Activated effector memory CD4-positive, alpha-beta T cell treated with anti-CD3 and anti-CD28 coated beads, Interleukin-2, amount 50 U/mL, for 16 hours (primary cell): Measurements from ENCODE around the gene LRRC4.

Experiments used
- DNase-seq: peaks from one replicate; pipeline ENCODE4 v3.0.0-alpha.2; 2020

LRRC4 gene, protein sequence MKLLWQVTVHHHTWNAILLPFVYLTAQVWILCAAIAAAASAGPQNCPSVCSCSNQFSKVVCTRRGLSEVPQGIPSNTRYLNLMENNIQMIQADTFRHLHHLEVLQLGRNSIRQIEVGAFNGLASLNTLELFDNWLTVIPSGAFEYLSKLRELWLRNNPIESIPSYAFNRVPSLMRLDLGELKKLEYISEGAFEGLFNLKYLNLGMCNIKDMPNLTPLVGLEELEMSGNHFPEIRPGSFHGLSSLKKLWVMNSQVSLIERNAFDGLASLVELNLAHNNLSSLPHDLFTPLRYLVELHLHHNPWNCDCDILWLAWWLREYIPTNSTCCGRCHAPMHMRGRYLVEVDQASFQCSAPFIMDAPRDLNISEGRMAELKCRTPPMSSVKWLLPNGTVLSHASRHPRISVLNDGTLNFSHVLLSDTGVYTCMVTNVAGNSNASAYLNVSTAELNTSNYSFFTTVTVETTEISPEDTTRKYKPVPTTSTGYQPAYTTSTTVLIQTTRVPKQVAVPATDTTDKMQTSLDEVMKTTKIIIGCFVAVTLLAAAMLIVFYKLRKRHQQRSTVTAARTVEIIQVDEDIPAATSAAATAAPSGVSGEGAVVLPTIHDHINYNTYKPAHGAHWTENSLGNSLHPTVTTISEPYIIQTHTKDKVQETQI

GRCh38 chr7:128030654-128031611, at the start of gene LRRC4:
Gene LRRC4 (minus strand): TSS chr7:128031437. CDS start chr7:128030640, 797 bp downstream.
- DNase-seq: peak; percentile 68

DNA sequence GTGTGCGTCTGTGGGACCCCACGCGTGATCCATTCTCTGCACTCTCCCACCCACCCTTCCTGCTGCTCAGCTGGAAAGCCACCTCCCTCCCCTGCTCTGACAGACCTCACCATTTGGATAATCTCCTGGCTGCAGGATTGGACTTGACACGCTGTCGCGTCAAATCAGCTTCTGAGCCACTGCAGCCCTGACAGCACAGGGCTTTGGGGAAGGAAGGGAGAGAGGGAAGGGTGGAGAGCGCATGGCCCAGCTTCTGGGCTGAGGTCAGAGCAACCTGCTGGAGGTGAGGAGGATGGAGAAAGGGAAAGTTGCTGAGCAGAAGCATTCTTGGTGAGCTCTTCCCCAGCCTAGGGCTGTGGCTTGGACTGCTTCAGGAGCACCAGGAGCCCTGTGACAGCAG, 48.9 kb upstream of the LRRC4 start:
- no peak for DNase-seq

GRCh38 chr7:128078309-128078708, 47.1 kb upstream of the LRRC4 start:
- no peak for DNase-seq

DNA sequence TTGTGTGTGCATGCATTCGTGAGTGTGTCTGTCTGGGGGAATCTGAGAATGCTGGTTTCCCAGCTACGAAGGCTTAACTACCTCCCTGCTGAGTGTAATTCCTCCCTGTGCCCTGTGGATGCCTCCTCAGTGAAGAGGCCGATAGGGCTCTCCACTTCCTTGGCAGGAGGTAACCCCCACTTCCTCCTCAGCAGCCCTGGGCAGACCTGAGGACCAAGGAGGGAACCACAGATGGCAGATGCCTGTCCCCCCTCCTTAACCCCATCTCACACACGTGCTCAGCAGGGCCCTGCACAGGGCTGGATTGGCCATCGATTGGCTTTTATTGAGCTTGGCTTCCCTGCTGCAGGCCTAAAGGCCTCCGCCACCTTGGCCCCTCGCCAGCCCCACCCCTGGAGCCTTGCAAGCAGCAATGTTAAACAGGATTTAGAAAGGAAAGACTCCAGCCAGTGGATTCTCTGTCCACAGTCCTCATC, 45.6 kb upstream of the LRRC4 start:
- DNase-seq: no peak

GRCh38 chr7:128076196-128076795, 45.1 kb upstream of the LRRC4 start:
- DNase-seq: no peak

DNA sequence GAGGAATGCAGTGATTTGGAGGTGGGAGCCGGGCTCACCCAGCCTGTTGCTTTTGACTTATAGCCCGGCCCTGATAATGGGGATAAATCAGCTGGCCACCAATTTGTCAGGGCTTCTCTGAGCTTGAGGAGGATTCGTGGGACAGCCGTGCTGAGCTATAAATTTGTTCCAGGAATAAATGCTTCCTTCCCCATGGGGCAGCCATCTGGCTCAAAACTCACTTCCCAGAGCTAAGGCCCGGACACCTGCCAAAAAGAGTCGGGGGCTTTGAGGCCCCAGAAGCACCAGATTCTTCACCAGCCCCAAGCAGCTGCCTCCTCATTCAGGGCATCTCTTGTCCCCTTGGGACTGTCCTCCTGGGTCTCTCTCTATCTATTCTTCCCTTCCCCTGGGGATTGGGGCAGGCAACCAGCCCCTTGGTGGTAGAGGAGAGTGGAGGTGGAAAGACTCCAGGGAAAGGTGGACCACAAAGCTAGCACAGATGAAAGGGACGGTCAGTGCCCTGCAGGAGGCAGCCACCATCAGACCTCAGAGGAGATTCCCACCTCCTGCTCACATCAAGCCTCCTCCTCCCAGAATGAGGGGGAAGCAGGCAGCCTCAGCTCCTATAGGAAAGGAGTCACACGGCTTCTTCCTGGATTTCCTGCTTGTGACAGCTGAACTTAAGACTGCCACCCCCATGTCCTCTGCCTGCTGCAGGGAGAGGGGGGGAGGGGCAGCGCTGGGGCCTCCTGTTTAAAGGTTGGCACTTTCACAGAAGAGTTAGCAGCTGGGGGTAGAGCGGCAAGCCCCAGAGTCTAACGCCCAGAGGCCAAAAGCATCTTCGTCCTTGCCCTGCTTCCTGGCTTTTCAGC, 44.2 kb upstream of the LRRC4 start:
- no peak for DNase-seq

- DNase-seq: no peak
These were observed 43.5 kb upstream of the LRRC4 start for GRCh38 chr7:128074736-128075135.

DNA sequence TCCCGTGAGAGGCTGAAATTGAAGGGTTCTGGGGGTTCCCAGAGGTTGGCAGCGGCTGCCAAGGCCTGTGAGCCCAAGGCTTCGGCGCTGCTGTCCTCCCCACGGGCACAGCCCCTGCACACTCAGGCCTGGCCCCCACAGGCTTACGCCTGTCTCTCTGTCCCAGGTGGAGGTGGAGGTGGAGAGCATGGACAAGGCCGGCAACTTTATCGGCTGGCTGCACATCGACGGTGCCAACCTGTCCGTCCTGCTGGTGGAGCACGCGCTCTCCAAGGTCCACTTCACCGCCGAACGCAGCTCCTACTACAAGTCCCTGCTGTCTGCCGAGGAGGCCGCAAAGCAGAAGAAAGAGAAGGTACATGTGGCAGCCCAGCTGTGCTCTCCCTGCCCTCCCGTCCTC, 43.1 kb upstream of the LRRC4 start:
- no peak for DNase-seq

GRCh38 chr7:128073671-128074310, 42.6 kb upstream of the LRRC4 start:
- no peak for DNase-seq

DNA sequence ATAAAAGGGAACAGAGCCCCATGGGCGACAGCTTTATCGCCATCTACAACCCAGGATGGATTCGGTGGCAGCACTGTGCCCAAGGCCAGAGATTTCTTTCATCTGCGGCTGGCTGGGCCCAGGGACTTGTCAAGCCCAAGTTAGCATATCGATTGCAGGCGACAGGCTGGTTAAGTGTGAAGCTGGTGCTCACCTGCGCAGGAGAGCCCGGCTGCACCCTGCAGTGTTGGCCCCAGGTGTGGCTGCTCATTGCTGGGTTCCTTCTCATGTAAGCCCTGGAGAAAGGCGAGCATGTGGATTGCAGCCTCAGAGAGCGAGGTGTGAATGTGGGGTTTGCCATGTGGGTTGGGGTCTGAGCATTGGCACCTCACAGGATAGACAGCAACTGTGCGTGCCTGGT, 40.6 kb upstream of the LRRC4 start:
- no peak for DNase-seq

DNA sequence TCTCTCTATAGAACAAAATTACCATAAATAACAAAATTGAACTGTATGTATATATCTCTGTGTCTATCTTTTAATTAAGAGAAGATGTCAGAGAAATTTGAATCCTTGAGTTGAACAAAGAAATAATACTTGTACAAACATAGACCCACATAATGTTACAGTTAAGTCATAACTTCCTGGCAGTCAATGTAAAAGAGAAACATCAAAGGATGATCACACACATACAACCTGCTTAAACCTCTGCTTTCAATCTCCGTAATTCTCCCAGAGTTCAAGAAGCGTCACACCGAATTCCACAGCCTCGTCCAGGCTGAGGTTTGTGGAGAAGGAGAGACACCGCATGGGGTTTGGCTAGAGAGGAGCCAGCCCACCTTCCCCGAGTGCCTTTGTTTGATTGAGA, 40.1 kb upstream of the LRRC4 start:
- DNase-seq: no peak

DNA sequence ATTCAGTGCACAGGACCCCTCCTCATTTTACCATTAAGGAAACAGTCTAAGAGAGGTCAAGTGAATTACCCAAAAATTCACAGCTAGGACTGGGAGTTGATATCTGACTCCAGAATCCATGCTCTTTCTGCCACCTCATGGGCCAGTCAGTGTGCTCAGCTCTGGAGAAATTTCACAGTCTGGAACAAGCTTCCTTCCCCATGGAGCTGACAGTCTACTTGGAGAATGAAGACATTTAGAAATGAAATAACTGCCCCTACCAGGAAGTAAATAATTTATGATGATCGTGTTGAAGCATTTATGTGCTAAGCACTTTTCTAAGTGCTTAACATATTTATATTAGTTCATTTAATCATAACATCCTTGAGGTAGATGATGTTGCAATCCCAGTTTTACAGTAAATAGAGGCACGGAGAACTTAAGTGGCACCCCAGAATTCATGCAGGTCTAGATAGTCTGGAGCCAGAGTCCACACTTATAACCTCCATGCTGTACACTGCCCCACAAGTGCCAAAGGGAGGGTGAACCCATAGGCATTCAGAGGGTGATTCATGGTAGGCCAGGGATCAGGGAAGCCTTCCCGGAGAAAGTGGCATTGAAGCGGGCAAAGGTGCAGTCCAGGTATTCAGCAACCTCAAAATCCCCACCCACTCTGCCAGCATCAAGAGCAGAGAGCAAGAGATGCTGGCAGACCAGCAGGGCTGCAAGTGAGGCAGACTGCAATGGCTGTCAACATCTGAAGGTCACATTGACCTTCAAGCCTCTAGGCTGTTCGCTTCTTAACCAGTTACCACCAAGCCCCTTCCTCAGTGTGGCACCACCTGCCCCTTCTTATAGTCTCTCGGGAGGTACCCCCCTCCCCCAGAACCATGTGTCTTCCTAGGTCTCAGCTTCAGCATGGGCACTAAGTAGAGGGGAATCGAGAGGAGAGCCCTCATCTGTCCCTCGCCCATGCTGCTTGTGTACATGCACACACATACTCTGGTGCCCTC, 38.4 kb upstream of the LRRC4 start:
- DNase-seq: no peak

DNA sequence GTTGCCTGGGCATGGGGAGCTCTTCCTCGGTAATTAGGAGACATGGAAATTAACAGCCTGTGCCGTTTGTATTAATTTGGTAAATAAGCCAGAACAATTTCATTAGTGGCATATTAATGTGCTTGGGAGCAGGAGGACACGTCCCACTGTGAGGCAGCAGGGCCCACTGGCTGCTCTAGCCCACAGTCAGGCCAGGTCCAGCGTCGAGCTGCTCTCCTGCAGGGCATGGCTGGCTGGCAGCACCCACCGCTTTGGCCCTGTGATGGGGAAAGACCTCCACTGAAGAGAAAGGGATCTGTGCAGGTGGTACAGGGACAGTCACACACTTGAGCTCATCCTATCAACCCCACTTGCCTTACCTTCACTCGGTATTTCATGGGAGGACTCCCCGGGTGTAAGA, 37.5 kb upstream of the LRRC4 start:
- no peak for DNase-seq

DNA sequence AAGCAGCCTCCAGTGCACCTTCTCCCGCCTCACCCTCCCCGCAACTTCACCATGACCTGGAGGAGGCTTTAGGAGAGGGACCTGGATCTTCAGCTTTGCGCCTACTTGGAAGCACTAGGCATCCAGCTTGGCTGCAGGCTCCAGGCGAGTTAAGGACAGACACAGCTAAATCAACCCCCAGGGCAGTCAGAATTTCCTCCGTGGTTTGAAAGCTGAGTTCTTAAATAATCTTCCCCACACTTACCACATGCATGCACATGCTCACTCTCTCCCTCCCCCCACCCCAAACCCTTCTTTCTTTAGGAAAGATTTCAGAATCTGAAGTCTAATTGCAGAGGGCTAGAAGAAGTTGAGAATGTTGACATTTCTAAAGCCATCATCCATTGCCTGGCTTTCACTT, 36.7 kb upstream of the LRRC4 start:
- no peak for DNase-seq

- DNase-seq: no peak
These were observed 35.6 kb upstream of the LRRC4 start for GRCh38 chr7:128066858-128067257.

DNA sequence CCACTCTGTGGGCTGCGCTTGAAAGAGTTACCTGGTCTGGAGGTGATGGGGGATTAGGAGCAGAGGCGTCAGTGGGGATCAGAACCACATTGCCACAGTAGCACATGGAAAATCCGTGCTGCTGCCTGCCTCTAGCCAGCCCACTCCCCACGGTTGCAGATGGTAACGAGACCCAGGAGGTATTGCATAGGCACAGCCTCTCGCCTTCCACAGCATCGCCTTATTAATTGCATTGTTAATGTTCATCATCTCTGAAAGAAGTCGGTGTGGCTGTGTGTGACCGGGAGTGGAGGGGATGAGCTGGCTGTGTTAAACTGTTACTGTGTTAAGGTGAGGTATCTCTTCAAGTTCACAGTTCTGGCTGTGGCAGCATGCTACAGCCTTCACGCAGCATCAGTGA, 35.2 kb upstream of the LRRC4 start:
- no peak for DNase-seq

DNA sequence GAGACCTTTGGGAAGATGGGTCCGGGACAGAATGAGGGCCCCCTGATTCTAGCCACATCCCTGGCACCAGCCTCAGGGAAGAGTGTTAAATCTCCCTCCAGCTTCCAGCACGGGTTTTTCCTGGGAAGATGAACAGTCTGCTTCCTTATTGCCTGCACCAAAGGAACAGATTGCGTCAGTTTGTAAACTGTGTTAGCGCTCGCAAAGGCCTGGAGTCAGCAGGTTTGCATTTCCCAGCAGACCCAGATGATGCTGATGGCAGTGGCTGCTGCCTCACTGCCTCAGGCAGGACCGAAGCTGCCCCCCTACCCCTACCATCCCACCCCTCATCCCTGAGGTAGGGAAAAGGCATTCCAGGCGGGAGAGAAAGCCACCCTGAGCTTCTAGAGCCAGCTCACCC, 34.6 kb upstream of the LRRC4 start:
- DNase-seq: no peak

GRCh38 chr7:128063088-128063487, 31.9 kb upstream of the LRRC4 start:
- no peak for DNase-seq

- peak; percentile 31 for DNase-seq
These were observed 28.8 kb upstream of the LRRC4 start for GRCh38 chr7:128060018-128060417.
